K562 (cell line): ENCODE measurements around the gene ZPR1. TPM values are rescaled to one million over a fixed set of nuclear protein-coding genes. Genes with fewer than 3 reads are reported as not detected.

ENCODE experiments used
- CBX1 ChIP-seq: sonication (generic); IDR thresholded peaks from 2 replicates; pipeline ENCODE4 v1.6.1; 2016; ENCODE audit warnings: antibody characterized with exemption, low read depth, mild to moderate bottlenecking
- ESRRB ChIP-seq: fragments of 250-450 bp; sonication (Bioruptor Pico); IDR thresholded peaks from 2 replicates; pipeline ENCODE4 v1.5.0; 2020; ENCODE audit warnings: mild to moderate bottlenecking, moderate library complexity, borderline replicate concordance
- GABPB1 ChIP-seq: sonication (generic); formaldehyde crosslinking; IDR thresholded peaks from 2 replicates; pipeline ENCODE4 v1.8.0; 2022; ENCODE audit warnings: mild to moderate bottlenecking, missing genetic modification reagents
- GTF2F1 ChIP-seq: IDR thresholded peaks from 2 replicates; pipeline ENCODE4 v1.6.1; 2011; ENCODE audit warnings: low read depth, low read length, improper control_type of control experiment
- MTA3 ChIP-seq: fragments of 450-650 bp; formaldehyde crosslinking; IDR thresholded peaks from 2 replicates; pipeline ENCODE4 v1.6.1; 2017; ENCODE audit warnings: mild to moderate bottlenecking, borderline replicate concordance
- MXI1 ChIP-seq: IDR thresholded peaks from 2 replicates; pipeline ENCODE4 v1.6.1; 2011; ENCODE audit warnings: low read depth, mild to moderate bottlenecking, improper control_type of control experiment, low read length
- RNF219 ChIP-seq: fragments of 250-450 bp; sonication (Bioruptor Pico); IDR thresholded peaks from 2 replicates; pipeline ENCODE4 v1.5.0; 2022; ENCODE audit warnings: mild to moderate bottlenecking
- SIX5 ChIP-seq, 2 experiments: IDR thresholded peaks; 2 replicates each; pipeline ENCODE4 v1.6.1; 2011; ENCODE audit warnings: low read length in 2 of 2, borderline replicate concordance in 1 of 2, low read depth in 1 of 2, mild to moderate bottlenecking in 1 of 2, moderate library complexity in 1 of 2; ENCODE audit not compliant: insufficient read depth in 1 of 2
- SMARCB1 ChIP-seq: IDR thresholded peaks from 2 replicates; pipeline ENCODE4 v1.6.1; 2011; ENCODE audit warnings: improper control_type of control experiment, low read depth; ENCODE audit not compliant: insufficient read length
- SNRNP70 ChIP-seq: fragments of 200-400 bp; formaldehyde crosslinking; optimal IDR thresholded peaks from 2 replicates; pipeline ENCODE3; 2017; ENCODE audit warnings: low read depth, low read length
- ZKSCAN1 ChIP-seq: fragments of 150-350 bp; IDR thresholded peaks from 2 replicates; pipeline ENCODE4 v1.6.1; 2016; ENCODE audit warnings: low read depth, low read length
- ZNF431 ChIP-seq: sonication (generic); formaldehyde crosslinking; IDR thresholded peaks from 2 replicates; pipeline ENCODE4 v1.8.0; 2022; ENCODE audit warnings: mild to moderate bottlenecking, missing genetic modification reagents
- ZNF507 ChIP-seq: conservative IDR thresholded peaks from 2 replicates; pipeline ENCODE4 v1.6.1; 2017; ENCODE audit warnings: missing genetic modification characterization, missing compliant biosample characterization
- ZNF785 ChIP-seq: fragments of 250-450 bp; sonication (Bioruptor Pico); IDR thresholded peaks from 2 replicates; pipeline ENCODE4 v1.4.0; 2020; ENCODE audit warnings: mild to moderate bottlenecking
- polyA plus RNA-seq, 8 experiments: library from polyadenylated mRNA; depleted of rRNA in 4 of 8; stranded (reverse) in 5 of 8; unstranded in 3 of 8; fragments of >200 nt; fragmentation: Nextera tagmentation in 2 of 8; fragmentation: Illumina TruSeq in 1 of 8; extraction: Ambion mirVana in 2 of 8; extraction: Trizol in 1 of 8; gene quantifications; 2 replicates each; pipeline versions ENCODE4 v1.2.1 to v1.2.3, GENCODE V29; 2011 to 2014; ENCODE audit warnings: inconsistent platforms in 1 of 8, missing spikeins in 1 of 8
- total RNA-seq, 7 experiments: library from RNA; depleted of rRNA in 6 of 7; stranded (reverse); fragments of >200 nt in 6 of 7; fragmentation: Illumina TruSeq in 2 of 7; extraction: Trizol in 2 of 7; gene quantifications; 2 replicates each; pipeline versions ENCODE4 v1.2.1 to v1.2.3, GENCODE V29; 2011 to 2021; ENCODE audit warnings: low replicate concordance in 1 of 7
- TF ChIP-seq, protein P1 (sequence below): fragments of 450-650 bp; IDR thresholded peaks from 2 replicates; pipeline ENCODE4 v1.6.1; 2016; ENCODE audit warnings: mild to moderate bottlenecking
- TF ChIP-seq, protein P2 (sequence below): fragments of 450-650 bp; IDR thresholded peaks from 2 replicates; pipeline ENCODE4 v1.6.1; 2016; ENCODE audit warnings: antibody characterized with exemption
- TF ChIP-seq, protein P3 (sequence below): sonication (generic); formaldehyde crosslinking; IDR thresholded peaks from 2 replicates; pipeline ENCODE4 v1.8.0; 2023; ENCODE audit warnings: mild to moderate bottlenecking, missing genetic modification reagents

Gene ZPR1
- total and polyA plus RNA-seq, 9 of the 15 experiments (the other 6 are each of a cell fraction or from before 2014, with no cell fraction given): 13.0 to 120 (median 83.8) TPM

GRCh38 chr11:116772443-116773202 is 15.2 kb downstream of the ZPR1 start, which contains the start of gene BUD13 (continued):
- TF ChIP-seq, protein P1, sequence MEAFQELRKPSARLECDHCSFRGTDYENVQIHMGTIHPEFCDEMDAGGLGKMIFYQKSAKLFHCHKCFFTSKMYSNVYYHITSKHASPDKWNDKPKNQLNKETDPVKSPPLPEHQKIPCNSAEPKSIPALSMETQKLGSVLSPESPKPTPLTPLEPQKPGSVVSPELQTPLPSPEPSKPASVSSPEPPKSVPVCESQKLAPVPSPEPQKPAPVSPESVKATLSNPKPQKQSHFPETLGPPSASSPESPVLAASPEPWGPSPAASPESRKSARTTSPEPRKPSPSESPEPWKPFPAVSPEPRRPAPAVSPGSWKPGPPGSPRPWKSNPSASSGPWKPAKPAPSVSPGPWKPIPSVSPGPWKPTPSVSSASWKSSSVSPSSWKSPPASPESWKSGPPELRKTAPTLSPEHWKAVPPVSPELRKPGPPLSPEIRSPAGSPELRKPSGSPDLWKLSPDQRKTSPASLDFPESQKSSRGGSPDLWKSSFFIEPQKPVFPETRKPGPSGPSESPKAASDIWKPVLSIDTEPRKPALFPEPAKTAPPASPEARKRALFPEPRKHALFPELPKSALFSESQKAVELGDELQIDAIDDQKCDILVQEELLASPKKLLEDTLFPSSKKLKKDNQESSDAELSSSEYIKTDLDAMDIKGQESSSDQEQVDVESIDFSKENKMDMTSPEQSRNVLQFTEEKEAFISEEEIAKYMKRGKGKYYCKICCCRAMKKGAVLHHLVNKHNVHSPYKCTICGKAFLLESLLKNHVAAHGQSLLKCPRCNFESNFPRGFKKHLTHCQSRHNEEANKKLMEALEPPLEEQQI: no peak
- TF ChIP-seq GABPB1 (CRISPR knock-in tag) (peak; percentile 91), ZNF785 (CRISPR knock-in tag) (no peak), ZKSCAN1 (no peak), ZNF431 (CRISPR knock-in tag) (peak; percentile 60), ESRRB (no peak), ZNF507 (no peak), SNRNP70 (no peak), SMARCB1 (no peak), CBX1 (peak; percentile 88; the same call in 1 of the 2 replicates), MTA3 (peak; percentile 100), SIX5 (IDR thresholded peaks at IDR 0.05; ENCODE audit: borderline replicate concordance in 1 of 2, insufficient read depth in 1 of 2, low read depth in 1 of 2, low read length in 2 of 2) (peak in 1 of 2 experiments; percentile 9; a peak in 1 of 4 replicates), GTF2F1 (no peak), MXI1 (no peak), RNF219 (no peak)
- TF ChIP-seq, protein P2, sequence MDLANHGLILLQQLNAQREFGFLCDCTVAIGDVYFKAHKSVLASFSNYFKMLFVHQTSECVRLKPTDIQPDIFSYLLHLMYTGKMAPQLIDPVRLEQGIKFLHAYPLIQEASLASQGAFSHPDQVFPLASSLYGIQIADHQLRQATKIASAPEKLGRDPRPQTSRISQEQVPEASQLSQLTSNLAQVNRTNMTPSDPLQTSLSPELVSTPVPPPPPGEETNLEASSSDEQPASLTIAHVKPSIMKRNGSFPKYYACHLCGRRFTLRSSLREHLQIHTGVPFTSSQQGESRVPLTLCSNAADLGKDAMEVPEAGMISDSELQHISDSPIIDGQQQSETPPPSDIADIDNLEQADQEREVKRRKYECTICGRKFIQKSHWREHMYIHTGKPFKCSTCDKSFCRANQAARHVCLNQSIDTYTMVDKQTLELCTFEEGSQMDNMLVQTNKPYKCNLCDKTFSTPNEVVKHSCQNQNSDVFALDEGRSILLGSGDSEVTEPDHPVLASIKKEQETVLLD: no peak
- TF ChIP-seq, protein P3, sequence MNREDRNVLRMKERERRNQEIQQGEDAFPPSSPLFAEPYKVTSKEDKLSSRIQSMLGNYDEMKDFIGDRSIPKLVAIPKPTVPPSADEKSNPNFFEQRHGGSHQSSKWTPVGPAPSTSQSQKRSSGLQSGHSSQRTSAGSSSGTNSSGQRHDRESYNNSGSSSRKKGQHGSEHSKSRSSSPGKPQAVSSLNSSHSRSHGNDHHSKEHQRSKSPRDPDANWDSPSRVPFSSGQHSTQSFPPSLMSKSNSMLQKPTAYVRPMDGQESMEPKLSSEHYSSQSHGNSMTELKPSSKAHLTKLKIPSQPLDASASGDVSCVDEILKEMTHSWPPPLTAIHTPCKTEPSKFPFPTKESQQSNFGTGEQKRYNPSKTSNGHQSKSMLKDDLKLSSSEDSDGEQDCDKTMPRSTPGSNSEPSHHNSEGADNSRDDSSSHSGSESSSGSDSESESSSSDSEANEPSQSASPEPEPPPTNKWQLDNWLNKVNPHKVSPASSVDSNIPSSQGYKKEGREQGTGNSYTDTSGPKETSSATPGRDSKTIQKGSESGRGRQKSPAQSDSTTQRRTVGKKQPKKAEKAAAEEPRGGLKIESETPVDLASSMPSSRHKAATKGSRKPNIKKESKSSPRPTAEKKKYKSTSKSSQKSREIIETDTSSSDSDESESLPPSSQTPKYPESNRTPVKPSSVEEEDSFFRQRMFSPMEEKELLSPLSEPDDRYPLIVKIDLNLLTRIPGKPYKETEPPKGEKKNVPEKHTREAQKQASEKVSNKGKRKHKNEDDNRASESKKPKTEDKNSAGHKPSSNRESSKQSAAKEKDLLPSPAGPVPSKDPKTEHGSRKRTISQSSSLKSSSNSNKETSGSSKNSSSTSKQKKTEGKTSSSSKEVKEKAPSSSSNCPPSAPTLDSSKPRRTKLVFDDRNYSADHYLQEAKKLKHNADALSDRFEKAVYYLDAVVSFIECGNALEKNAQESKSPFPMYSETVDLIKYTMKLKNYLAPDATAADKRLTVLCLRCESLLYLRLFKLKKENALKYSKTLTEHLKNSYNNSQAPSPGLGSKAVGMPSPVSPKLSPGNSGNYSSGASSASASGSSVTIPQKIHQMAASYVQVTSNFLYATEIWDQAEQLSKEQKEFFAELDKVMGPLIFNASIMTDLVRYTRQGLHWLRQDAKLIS (CRISPR knock-in tag): peak; percentile 70; the same call in 1 of the 2 replicates
